ENCODE measurements around the gene ISM1. TPM values are rescaled to one million over a fixed set of nuclear protein-coding genes. Genes with fewer than 3 reads are reported as not detected.

Gene ISM1
- total and polyA plus RNA-seq, 3 donors from 2014 or later, result 0.50 to 1.3 (median 0.55) TPM

GRCh38 chr20:13342469-13343242 lies 121.6 kb downstream of the ISM1 start:
- Histone ChIP-seq H3K9me3 (no peaks in the 10 kb centered on the region), H3K27ac (no peak overlapping the region), H3K4me1 (no peaks in the 10 kb centered on the region), H3K27me3 (no peaks in the 10 kb centered on the region), H3K36me3 (ENCODE audit: low read depth, missing control alignments) (no peaks in the 10 kb centered on the region), H3K4me3 (no peak overlapping the region)
- WGBS, 2 donors, result 66 to 72% methylated on average over 10 to 12 of the region's 12 CpGs
- TF ChIP-seq POLR2A (IDR thresholded peaks at IDR 0.05), result no peak
- no peak for TF ChIP-seq CTCF (IDR thresholded peaks at IDR 0.05)
- intact Hi-C loops (cut with DNase I; ENCODE audit: low total_unique reads), result no loop called here
- DNase-seq, result no peak

- Histone ChIP-seq H3K27me3 (no peaks in the 10 kb centered on the region), H3K27ac (no peak overlapping the region), H3K4me1 (no peaks in the 10 kb centered on the region), H3K9me3 (no peaks in the 10 kb centered on the region), H3K4me3 (no peak overlapping the region), H3K36me3 (ENCODE audit: low read depth, missing control alignments) (no peaks in the 10 kb centered on the region)
- intact Hi-C loops (cut with DNase I; ENCODE audit: low total_unique reads), result no loop called here
- WGBS, 2 donors, result 83 to 85% methylated on average over 7 to 9 of the region's 9 CpGs
- DNase-seq, result no peak
- TF ChIP-seq CTCF (IDR thresholded peaks at IDR 0.05) (no peak), POLR2A (IDR thresholded peaks at IDR 0.05) (no peak)
Observed at GRCh38 chr20:13344671-13345070, 123.6 kb downstream of the ISM1 start.

- intact Hi-C loops (cut with DNase I; ENCODE audit: low total_unique reads), result no loop called here
- Histone ChIP-seq H3K36me3 (ENCODE audit: low read depth, missing control alignments) (no peaks in the 10 kb centered on the region), H3K4me1 (no peaks in the 10 kb centered on the region), H3K27ac (no peak overlapping the region), H3K27me3 (no peaks in the 10 kb centered on the region), H3K4me3 (no peak overlapping the region), H3K9me3 (no peaks in the 10 kb centered on the region)
- WGBS, 2 donors, result 76 to 83% methylated on average over 9 of the region's 9 CpGs
- DNase-seq, result no peak
- no peak for TF ChIP-seq CTCF (IDR thresholded peaks at IDR 0.05)
- no peak for TF ChIP-seq POLR2A (IDR thresholded peaks at IDR 0.05)
Observed at GRCh38 chr20:13348311-13349234, 127.5 kb downstream of the ISM1 start.

- DNase-seq, result no peak
- Histone ChIP-seq H3K9me3 (no peaks in the 10 kb centered on the region), H3K4me1 (no peaks in the 10 kb centered on the region), H3K27me3 (no peaks in the 10 kb centered on the region), H3K4me3 (no peak overlapping the region), H3K36me3 (ENCODE audit: low read depth, missing control alignments) (no peaks in the 10 kb centered on the region), H3K27ac (no peak overlapping the region)
- WGBS, 2 donors, result 83 to 85% methylated on average over 4 of the region's 4 CpGs
- intact Hi-C loops (cut with DNase I; ENCODE audit: low total_unique reads), result no loop called here
- TF ChIP-seq CTCF (IDR thresholded peaks at IDR 0.05) (no peak), POLR2A (IDR thresholded peaks at IDR 0.05) (no peak)
Observed at GRCh38 chr20:13349235-13349604, 128.1 kb downstream of the ISM1 start.

Other genes with a start within 250 kb of the ISM1 start
- 10 to 100 TPM in 1 of 2 donors, 1 to 10 TPM in 1; 9.8 to 22.6 TPM for gene SPTLC3, start 212.3 kb upstream of the ISM1 start, total RNA-seq
- 11.3 TPM for gene SPTLC3, start 212.3 kb upstream of the ISM1 start, polyA plus RNA-seq (ENCODE audit: insufficient read depth, low read depth, low replicate concordance)